GM12878 (cell line): ENCODE data around the gene MYO18B.

ENCODE experiments used
- CHD4 ChIP-seq: fragments of 200-600 bp; sonication (generic); IDR thresholded peaks from 2 replicates; pipeline ENCODE4 v1.6.1; 2016; ENCODE audit warnings: mild to moderate bottlenecking
- EP300 ChIP-seq, 2 experiments: fragments of 150-350 bp in 1 of 2; IDR thresholded peaks; 2 replicates each; pipeline ENCODE4 v1.6.1; 2011 to 2012; ENCODE audit warnings: low read depth in 2 of 2, low read length in 2 of 2, borderline replicate concordance in 1 of 2, improper control_type of control experiment in 1 of 2, inconsistent platforms in 1 of 2; ENCODE audit not compliant: control insufficient read depth in 1 of 2
- ESRRA ChIP-seq: IDR thresholded peaks from 2 replicates; pipeline ENCODE4 v1.6.1; 2012; ENCODE audit warnings: mild to moderate bottlenecking, low read length, improper control_type of control experiment
- EZH2 ChIP-seq: IDR thresholded peaks from 2 replicates; pipeline ENCODE4 v1.6.1; 2012; ENCODE audit warnings: low read depth, mild to moderate bottlenecking, control low read depth, inconsistent platforms, low read length, borderline replicate concordance; ENCODE audit not compliant: control insufficient read depth
- JUNB ChIP-seq: IDR thresholded peaks from 2 replicates; pipeline ENCODE4 v1.6.1; 2016; ENCODE audit warnings: antibody characterized with exemption, mild to moderate bottlenecking
- NFXL1 ChIP-seq: fragments of 450-650 bp; IDR thresholded peaks from 2 replicates; pipeline ENCODE4 v1.6.1; 2017; ENCODE audit warnings: antibody characterized with exemption, mild to moderate bottlenecking, borderline replicate concordance
- PKNOX1 ChIP-seq: fragments of 450-650 bp; IDR thresholded peaks from 2 replicates; pipeline ENCODE4 v1.6.1; 2016; ENCODE audit warnings: mild to moderate bottlenecking
- POLR2A ChIP-seq: IDR thresholded peaks from 2 replicates; pipeline ENCODE4 v1.6.1; 2011; ENCODE audit warnings: low read depth, mild to moderate bottlenecking, low read length
- RCOR1 ChIP-seq: conservative IDR thresholded peaks from 2 replicates; pipeline ENCODE4 v1.6.1; 2012; ENCODE audit warnings: low read depth, low read length, improper control_type of control experiment
- SP1 ChIP-seq: IDR thresholded peaks from one replicate; pipeline ENCODE4 v1.6.1; 2011; ENCODE audit warnings: low read depth, low read length
- TF ChIP-seq, protein P1 (sequence below), 3 experiments: IDR thresholded peaks in 2 of 3; conservative IDR thresholded peaks in 1 of 3; 2 replicates each; pipeline ENCODE4 v1.5.1; 2011; ENCODE audit warnings: low read depth in 3 of 3, low read length in 3 of 3, mild to moderate bottlenecking in 3 of 3, control low read depth in 2 of 3, moderate library complexity in 2 of 3, inconsistent platforms in 1 of 3, mixed read lengths in 1 of 3; ENCODE audit not compliant: control insufficient read depth in 2 of 3, insufficient read depth in 1 of 3; ENCODE audit errors: extremely low read depth in 1 of 3
- TF ChIP-seq, protein P2 (sequence below): IDR thresholded peaks from 2 replicates; pipeline ENCODE4 v1.6.1; 2012; ENCODE audit warnings: mild to moderate bottlenecking, low read depth, low read length

DNA sequence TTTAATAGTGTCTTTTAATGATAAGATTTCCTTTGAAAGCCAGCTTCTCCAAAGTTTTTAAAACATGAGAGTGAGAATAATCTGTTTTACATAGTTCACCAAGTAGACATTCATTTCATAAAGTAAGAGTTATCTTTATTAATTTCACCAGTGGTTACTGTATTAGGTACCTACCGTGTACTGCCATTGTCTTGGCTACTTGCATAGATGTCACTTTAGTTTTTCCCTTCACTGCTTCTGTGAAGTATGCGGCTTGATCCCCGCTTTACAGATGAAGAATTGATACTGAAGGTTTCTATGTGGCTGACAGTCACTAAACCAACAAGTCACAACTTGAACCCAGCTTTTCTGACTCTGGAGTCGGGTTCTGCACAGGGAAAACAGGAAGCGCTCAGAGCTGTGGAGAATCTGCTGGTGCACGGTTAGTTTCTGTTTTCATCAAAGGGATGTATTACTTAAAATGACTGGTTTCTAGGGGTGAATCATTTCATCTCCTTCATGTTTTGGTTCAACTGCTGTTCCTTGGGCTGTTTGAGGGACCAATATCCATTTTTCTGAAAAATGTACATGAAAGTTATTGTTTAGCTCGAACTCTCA is 39.3 kb upstream of the MYO18B start:
- TF ChIP-seq SP1 = no peak
- no peak for TF ChIP-seq CHD4
- TF ChIP-seq, protein P1, sequence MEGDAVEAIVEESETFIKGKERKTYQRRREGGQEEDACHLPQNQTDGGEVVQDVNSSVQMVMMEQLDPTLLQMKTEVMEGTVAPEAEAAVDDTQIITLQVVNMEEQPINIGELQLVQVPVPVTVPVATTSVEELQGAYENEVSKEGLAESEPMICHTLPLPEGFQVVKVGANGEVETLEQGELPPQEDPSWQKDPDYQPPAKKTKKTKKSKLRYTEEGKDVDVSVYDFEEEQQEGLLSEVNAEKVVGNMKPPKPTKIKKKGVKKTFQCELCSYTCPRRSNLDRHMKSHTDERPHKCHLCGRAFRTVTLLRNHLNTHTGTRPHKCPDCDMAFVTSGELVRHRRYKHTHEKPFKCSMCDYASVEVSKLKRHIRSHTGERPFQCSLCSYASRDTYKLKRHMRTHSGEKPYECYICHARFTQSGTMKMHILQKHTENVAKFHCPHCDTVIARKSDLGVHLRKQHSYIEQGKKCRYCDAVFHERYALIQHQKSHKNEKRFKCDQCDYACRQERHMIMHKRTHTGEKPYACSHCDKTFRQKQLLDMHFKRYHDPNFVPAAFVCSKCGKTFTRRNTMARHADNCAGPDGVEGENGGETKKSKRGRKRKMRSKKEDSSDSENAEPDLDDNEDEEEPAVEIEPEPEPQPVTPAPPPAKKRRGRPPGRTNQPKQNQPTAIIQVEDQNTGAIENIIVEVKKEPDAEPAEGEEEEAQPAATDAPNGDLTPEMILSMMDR (IDR thresholded peaks at IDR 0.05 in 2 of 3, conservative IDR thresholded peaks at IDR 0.05 in 1 of 3; ENCODE audit: control insufficient read depth in 2 of 3, extremely low read depth in 1 of 3, insufficient read depth in 1 of 3, low read depth in 3 of 3, low read length in 3 of 3) = no peak
- peak; percentile 38 for TF ChIP-seq JUNB
- no peak for TF ChIP-seq EZH2
- no peak for TF ChIP-seq EP300 (IDR thresholded peaks at IDR 0.05; ENCODE audit: borderline replicate concordance in 1 of 2, control insufficient read depth in 1 of 2, low read depth in 2 of 2, low read length in 2 of 2)
- TF ChIP-seq POLR2A = no peak
- TF ChIP-seq, protein P2, sequence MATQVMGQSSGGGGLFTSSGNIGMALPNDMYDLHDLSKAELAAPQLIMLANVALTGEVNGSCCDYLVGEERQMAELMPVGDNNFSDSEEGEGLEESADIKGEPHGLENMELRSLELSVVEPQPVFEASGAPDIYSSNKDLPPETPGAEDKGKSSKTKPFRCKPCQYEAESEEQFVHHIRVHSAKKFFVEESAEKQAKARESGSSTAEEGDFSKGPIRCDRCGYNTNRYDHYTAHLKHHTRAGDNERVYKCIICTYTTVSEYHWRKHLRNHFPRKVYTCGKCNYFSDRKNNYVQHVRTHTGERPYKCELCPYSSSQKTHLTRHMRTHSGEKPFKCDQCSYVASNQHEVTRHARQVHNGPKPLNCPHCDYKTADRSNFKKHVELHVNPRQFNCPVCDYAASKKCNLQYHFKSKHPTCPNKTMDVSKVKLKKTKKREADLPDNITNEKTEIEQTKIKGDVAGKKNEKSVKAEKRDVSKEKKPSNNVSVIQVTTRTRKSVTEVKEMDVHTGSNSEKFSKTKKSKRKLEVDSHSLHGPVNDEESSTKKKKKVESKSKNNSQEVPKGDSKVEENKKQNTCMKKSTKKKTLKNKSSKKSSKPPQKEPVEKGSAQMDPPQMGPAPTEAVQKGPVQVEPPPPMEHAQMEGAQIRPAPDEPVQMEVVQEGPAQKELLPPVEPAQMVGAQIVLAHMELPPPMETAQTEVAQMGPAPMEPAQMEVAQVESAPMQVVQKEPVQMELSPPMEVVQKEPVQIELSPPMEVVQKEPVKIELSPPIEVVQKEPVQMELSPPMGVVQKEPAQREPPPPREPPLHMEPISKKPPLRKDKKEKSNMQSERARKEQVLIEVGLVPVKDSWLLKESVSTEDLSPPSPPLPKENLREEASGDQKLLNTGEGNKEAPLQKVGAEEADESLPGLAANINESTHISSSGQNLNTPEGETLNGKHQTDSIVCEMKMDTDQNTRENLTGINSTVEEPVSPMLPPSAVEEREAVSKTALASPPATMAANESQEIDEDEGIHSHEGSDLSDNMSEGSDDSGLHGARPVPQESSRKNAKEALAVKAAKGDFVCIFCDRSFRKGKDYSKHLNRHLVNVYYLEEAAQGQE = no peak
- no peak for TF ChIP-seq NFXL1
- no peak for TF ChIP-seq ESRRA
- TF ChIP-seq RCOR1 = no peak
- TF ChIP-seq PKNOX1 = no peak
